Measurements from ENCODE around the gene DOC2A. TPM values are rescaled to one million over a fixed set of nuclear protein-coding genes. Genes with fewer than 3 reads are reported as not detected.
A peak's percentile ranks its signal among the peaks of the same experiment; 100 is the strongest.
"Not testable (repeated sequence)": the region's sequence is repeated elsewhere in the genome, so short reads cannot be mapped to it uniquely, and the experiment has no call there.

DOC2A gene
- total RNA-seq, 2 donors from 2014 or later, result 6.2 to 9.9 TPM

DNA sequence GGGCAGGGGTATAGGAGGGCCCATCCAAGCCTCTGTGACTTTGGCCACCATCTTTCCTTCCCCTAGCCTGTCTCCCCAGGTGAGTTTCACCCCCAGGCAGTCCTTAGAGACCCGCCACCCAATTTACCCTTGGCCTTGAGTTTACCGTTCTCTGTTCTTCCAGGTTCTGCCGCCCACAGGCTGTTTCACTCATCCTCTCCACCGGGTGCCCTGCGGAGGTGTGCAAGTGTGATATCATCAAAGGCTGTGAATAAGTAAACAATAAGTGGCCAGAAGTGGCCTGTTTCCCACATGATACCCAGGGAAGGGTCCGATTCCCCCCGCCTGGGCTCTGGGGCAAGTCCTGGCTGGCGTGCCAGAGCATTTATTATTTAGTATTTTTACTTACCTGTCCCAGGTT, 35.4 kb upstream of the DOC2A start:
- no peaks in the 10 kb centered on the region for H3K36me3 Mint-ChIP-seq (ENCODE audit: low read depth)
- TF ChIP-seq, protein P1, sequence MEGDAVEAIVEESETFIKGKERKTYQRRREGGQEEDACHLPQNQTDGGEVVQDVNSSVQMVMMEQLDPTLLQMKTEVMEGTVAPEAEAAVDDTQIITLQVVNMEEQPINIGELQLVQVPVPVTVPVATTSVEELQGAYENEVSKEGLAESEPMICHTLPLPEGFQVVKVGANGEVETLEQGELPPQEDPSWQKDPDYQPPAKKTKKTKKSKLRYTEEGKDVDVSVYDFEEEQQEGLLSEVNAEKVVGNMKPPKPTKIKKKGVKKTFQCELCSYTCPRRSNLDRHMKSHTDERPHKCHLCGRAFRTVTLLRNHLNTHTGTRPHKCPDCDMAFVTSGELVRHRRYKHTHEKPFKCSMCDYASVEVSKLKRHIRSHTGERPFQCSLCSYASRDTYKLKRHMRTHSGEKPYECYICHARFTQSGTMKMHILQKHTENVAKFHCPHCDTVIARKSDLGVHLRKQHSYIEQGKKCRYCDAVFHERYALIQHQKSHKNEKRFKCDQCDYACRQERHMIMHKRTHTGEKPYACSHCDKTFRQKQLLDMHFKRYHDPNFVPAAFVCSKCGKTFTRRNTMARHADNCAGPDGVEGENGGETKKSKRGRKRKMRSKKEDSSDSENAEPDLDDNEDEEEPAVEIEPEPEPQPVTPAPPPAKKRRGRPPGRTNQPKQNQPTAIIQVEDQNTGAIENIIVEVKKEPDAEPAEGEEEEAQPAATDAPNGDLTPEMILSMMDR (conservative IDR thresholded peaks at IDR 0.05), result no peak
- DNase-seq, result no peak

DNA sequence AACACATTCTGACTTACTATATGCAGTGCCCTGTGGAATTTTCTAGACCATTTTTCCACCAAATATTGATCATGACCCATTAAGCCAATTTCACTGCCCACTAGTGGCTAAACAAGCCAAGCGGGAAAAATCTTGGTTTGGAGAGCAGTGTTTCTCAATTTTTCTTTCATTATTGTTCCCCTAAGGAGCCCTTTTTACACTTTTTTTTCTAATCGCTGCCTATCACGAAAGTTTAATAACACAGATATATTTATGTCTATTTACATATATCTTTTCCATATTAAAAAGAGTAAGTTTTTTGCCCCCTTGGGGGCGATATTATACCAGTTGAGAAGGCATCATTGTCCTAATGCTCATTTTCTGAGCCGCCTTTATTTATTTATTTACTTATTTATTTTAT, 31.0 kb upstream of the DOC2A start:
- no peaks in the 10 kb centered on the region for H3K4me1 ChIP-seq (ENCODE audit: control insufficient read depth, insufficient read depth, low read length)
- no peak overlapping the region for H3K27ac Mint-ChIP-seq
- no peak overlapping the region for H3K9ac ChIP-seq (ENCODE audit: extremely low read depth, low read length, poor library complexity, severe bottlenecking)
- peaks cover 18% of the 10 kb centered on the region for H3K27me3 Mint-ChIP-seq (ENCODE audit: insufficient read depth)
- no peaks in the 10 kb centered on the region for H3K4me1 Mint-ChIP-seq
- no peak for DNase-seq
- H3K36me3 ChIP-seq (ENCODE audit: control insufficient read depth, insufficient read depth, low read length), result no peaks in the 10 kb centered on the region
- no peak overlapping the region for H3K27ac ChIP-seq (ENCODE audit: low read depth, low read length)
- H3K9me3 Mint-ChIP-seq, result no peaks in the 10 kb centered on the region
- peaks cover 8% of the 10 kb centered on the region for H3K27me3 ChIP-seq (ENCODE audit: control insufficient read depth, insufficient read depth, low read length, poor library complexity, severe bottlenecking)
- TF ChIP-seq, protein P1 (conservative IDR thresholded peaks at IDR 0.05), result peak; percentile 72
- no peaks in the 10 kb centered on the region for H3K9me3 ChIP-seq (ENCODE audit: control insufficient read depth, low read length)
- WGBS, 2 experiments (ENCODE audit: insufficient coverage in 1 of 2, insufficient read length in 1 of 2), result 43 to 60% methylated on average over 1 of the region's 5 CpGs
- H3K4me3 ChIP-seq (ENCODE audit: low read length), result no peak overlapping the region
- no peak overlapping the region for H3K4me3 Mint-ChIP-seq
- H3K36me3 Mint-ChIP-seq (ENCODE audit: low read depth), result no peaks in the 10 kb centered on the region

More for the DNA sequence above, 35.4 kb upstream of the DOC2A start:
- Histone ChIP-seq H3K9ac (ENCODE audit: extremely low read depth, low read length, poor library complexity, severe bottlenecking) (no peak overlapping the region), H3K4me1 (ENCODE audit: control insufficient read depth, insufficient read depth, low read length) (no peaks in the 10 kb centered on the region), H3K4me3 (ENCODE audit: low read length) (no peak overlapping the region), H3K27ac (ENCODE audit: low read depth, low read length) (no peak overlapping the region), H3K27me3 (ENCODE audit: control insufficient read depth, insufficient read depth, low read length, poor library complexity, severe bottlenecking) (no peaks in the 10 kb centered on the region), H3K36me3 (ENCODE audit: control insufficient read depth, insufficient read depth, low read length) (no peaks in the 10 kb centered on the region), H3K9me3 (ENCODE audit: control insufficient read depth, low read length) (no peaks in the 10 kb centered on the region)
- WGBS, 2 experiments (ENCODE audit: insufficient coverage in 1 of 2, insufficient read length in 1 of 2), result 88 to 93% methylated on average over 7 to 8 of the region's 8 CpGs
- Mint-ChIP-seq H3K9me3 (no peaks in the 10 kb centered on the region), H3K4me1 (no peaks in the 10 kb centered on the region), H3K27ac (no peak overlapping the region), H3K27me3 (ENCODE audit: insufficient read depth) (peaks cover 7% of the 10 kb centered on the region), H3K4me3 (no peak overlapping the region)

DNA sequence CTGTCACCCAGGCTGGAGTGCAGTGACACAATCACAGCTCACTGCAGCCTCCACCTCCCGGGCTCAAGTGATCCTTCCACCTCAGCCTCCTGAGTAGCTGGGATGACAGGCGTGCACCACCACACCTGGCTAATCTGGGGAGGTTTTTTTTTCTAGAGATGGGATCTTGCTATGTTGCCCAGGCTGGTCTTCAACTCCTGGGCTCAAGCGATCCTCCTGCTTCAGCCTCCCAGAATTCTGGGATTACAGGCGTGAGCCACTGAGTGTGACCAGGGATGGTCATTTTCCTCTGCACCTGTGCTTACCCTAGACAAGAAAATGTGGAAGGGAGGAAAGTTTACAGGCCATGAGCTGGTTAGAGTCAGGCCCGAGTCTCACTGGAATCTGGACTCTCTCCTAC, 29.9 kb upstream of the DOC2A start:
- not testable (repeated sequence) for H3K27ac Mint-ChIP-seq; H3K9me3 ChIP-seq (ENCODE audit: control insufficient read depth, low read length); H3K27ac ChIP-seq (ENCODE audit: low read depth, low read length); H3K4me1 Mint-ChIP-seq; H3K4me3 ChIP-seq (ENCODE audit: low read length); H3K36me3 ChIP-seq (ENCODE audit: control insufficient read depth, insufficient read depth, low read length); H3K36me3 Mint-ChIP-seq (ENCODE audit: low read depth); H3K4me3 Mint-ChIP-seq; H3K9ac ChIP-seq (ENCODE audit: extremely low read depth, low read length, poor library complexity, severe bottlenecking); H3K9me3 Mint-ChIP-seq; H3K4me1 ChIP-seq (ENCODE audit: control insufficient read depth, insufficient read depth, low read length); DNase-seq
- H3K27me3 Mint-ChIP-seq (ENCODE audit: insufficient read depth), result peaks cover 26% of the 10 kb centered on the region
- peaks cover 18% of the 10 kb centered on the region for H3K27me3 ChIP-seq (ENCODE audit: control insufficient read depth, insufficient read depth, low read length, poor library complexity, severe bottlenecking)
- 92 to 97% methylated on average over 3 to 5 of the region's 5 CpGs for WGBS, 2 experiments (ENCODE audit: insufficient coverage in 1 of 2, insufficient read length in 1 of 2)

DNA sequence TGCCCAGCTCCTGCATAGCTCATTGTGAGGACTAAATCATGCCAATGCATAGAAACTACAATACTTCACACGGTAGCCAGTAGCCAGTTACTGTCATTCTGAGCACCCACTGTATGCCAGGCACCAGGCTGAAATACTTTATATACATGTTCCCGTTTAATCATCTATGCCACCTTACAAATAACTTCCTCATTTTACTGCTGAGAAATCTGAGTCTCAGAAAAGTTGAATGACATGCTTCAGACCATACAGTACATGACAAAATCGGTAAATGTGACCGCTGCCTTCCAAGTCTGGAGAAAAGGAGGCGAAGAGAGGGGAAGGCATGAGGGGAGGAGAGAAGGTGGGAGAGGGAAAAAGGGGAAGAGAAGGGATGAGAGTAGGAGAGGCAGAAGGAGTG, 29.4 kb upstream of the DOC2A start:
- Mint-ChIP-seq H3K27me3 (ENCODE audit: insufficient read depth) (peaks cover 29% of the 10 kb centered on the region), H3K9me3 (no peaks in the 10 kb centered on the region), H3K4me3 (no peak overlapping the region), H3K36me3 (ENCODE audit: low read depth) (no peaks in the 10 kb centered on the region), H3K4me1 (no peaks in the 10 kb centered on the region), H3K27ac (no peak overlapping the region)
- 61 to 87% methylated on average over 2 to 5 of the region's 5 CpGs for WGBS, 2 experiments (ENCODE audit: insufficient coverage in 1 of 2, insufficient read length in 1 of 2)
- TF ChIP-seq, protein P1 (conservative IDR thresholded peaks at IDR 0.05), result no peak
- no peak for DNase-seq
- Histone ChIP-seq H3K36me3 (ENCODE audit: control insufficient read depth, insufficient read depth, low read length) (no peaks in the 10 kb centered on the region), H3K4me1 (ENCODE audit: control insufficient read depth, insufficient read depth, low read length) (no peaks in the 10 kb centered on the region), H3K4me3 (ENCODE audit: low read length) (no peak overlapping the region), H3K27me3 (ENCODE audit: control insufficient read depth, insufficient read depth, low read length, poor library complexity, severe bottlenecking) (peaks cover 23% of the 10 kb centered on the region), H3K9me3 (ENCODE audit: control insufficient read depth, low read length) (no peaks in the 10 kb centered on the region), H3K9ac (ENCODE audit: extremely low read depth, low read length, poor library complexity, severe bottlenecking) (no peak overlapping the region), H3K27ac (ENCODE audit: low read depth, low read length) (no peak overlapping the region)

Data from endodermal cell (in vitro differentiated cells).